ENCODE data around the gene TDP2. TPM values are rescaled to one million over a fixed set of nuclear protein-coding genes. Genes with fewer than 3 reads are reported as not detected.

The TDP2 gene
- total and polyA plus RNA-seq, 2 donors from 2014 or later, result 33.0 to 82.9 TPM

- intact Hi-C loops (cut with DNase I), result no loop called here
- no peak for TF ChIP-seq CTCF (IDR thresholded peaks at IDR 0.05; ENCODE audit: borderline replicate concordance, extremely low read depth, insufficient read depth)
- Histone ChIP-seq H3K36me3 (ENCODE audit: control insufficient read depth in 2 of 3, insufficient read depth in 3 of 3, low read length in 3 of 3) (peaks cover 0 to 8% (median 6%) of the 10 kb centered on the region in 3 donors), H3K4me3 (ENCODE audit: low read length in 3 of 3) (peak overlapping the region; percentile 83 to 100 (median 97)), H3K27me3 (ENCODE audit: control insufficient read depth, insufficient read depth, low read length) (no peaks in the 10 kb centered on the region), H3K9me3 (ENCODE audit: control insufficient read depth in 2 of 3, insufficient read depth in 1 of 3, low read length in 3 of 3) (peaks cover 0 to 3% (median 0%) of the 10 kb centered on the region in 3 donors), H3K9ac (ENCODE audit: low read length in 3 of 3) (peak overlapping the region; percentile 61 to 98 (median 96)), H3K4me1 (ENCODE audit: control insufficient read depth in 2 of 3, insufficient read depth in 2 of 3, low read depth in 1 of 3, low read length in 3 of 3) (peaks cover 3 to 21% (median 15%) of the 10 kb centered on the region in 3 donors), H3K27ac (ENCODE audit: low read depth in 2 of 2, low read length in 2 of 2) (peak overlapping the region; percentile 86 to 95)
- peak in 2 of 5 donors; percentile 12 to 56 for DNase-seq
- no peak for FAIRE-seq
These were observed 692 bp upstream of the TDP2 start for GRCh38 chr6:24667378-24667803.

- peaks cover 0 to 3% (median 0%) of the 10 kb centered on the region in 3 donors for H3K9me3 ChIP-seq (ENCODE audit: control insufficient read depth in 2 of 3, insufficient read depth in 1 of 3, low read length in 3 of 3)
- peak in 2 of 5 donors; percentile 65 to 78 for DNase-seq
- FAIRE-seq, result no peak
- H3K4me1 ChIP-seq (ENCODE audit: control insufficient read depth in 2 of 3, insufficient read depth in 2 of 3, low read depth in 1 of 3, low read length in 3 of 3), result peaks cover 3 to 21% (median 15%) of the 10 kb centered on the region in 3 donors
- H3K9ac ChIP-seq (ENCODE audit: low read length in 3 of 3), result peak overlapping the region; percentile 92 to 96 (median 95)
- H3K27ac ChIP-seq (ENCODE audit: low read depth in 2 of 2, low read length in 2 of 2), result peak overlapping the region; percentile 85 to 95
- intact Hi-C loops (cut with DNase I), result no loop called here
- peaks cover 0 to 10% (median 8%) of the 10 kb centered on the region in 3 donors for H3K36me3 ChIP-seq (ENCODE audit: control insufficient read depth in 2 of 3, insufficient read depth in 3 of 3, low read length in 3 of 3)
- TF ChIP-seq CTCF (IDR thresholded peaks at IDR 0.05; ENCODE audit: borderline replicate concordance, extremely low read depth, insufficient read depth), result no peak
- H3K4me3 ChIP-seq (ENCODE audit: low read length in 3 of 3), result peak overlapping the region; percentile 99 to 100 (median 99)
- H3K27me3 ChIP-seq (ENCODE audit: control insufficient read depth, insufficient read depth, low read length), result no peaks in the 10 kb centered on the region
These were observed 530 bp downstream of the TDP2 start for GRCh38 chr6:24666097-24666640.

GRCh38 chr6:24664046-24664987 is 2.4 kb downstream of the TDP2 start:
- Histone ChIP-seq H3K36me3 (ENCODE audit: control insufficient read depth in 2 of 3, insufficient read depth in 3 of 3, low read length in 3 of 3) (peaks cover 0 to 10% (median 8%) of the 10 kb centered on the region in 3 donors), H3K27ac (ENCODE audit: low read depth in 2 of 2, low read length in 2 of 2) (peak overlapping the region; percentile 30 to 32), H3K4me1 (ENCODE audit: control insufficient read depth in 2 of 3, insufficient read depth in 2 of 3, low read depth in 1 of 3, low read length in 3 of 3) (peaks cover 3 to 21% (median 15%) of the 10 kb centered on the region in 3 donors), H3K4me3 (ENCODE audit: low read length in 3 of 3) (peak overlapping the region in 2 of 3 donors; percentile 99 to 100), H3K9ac (ENCODE audit: low read length in 3 of 3) (peak overlapping the region in 1 of 3 donors; percentile 96), H3K9me3 (ENCODE audit: control insufficient read depth in 2 of 3, insufficient read depth in 1 of 3, low read length in 3 of 3) (no peaks in the 10 kb centered on the region), H3K27me3 (ENCODE audit: control insufficient read depth, insufficient read depth, low read length) (no peaks in the 10 kb centered on the region)
- intact Hi-C loops (cut with DNase I), result no loop called here
- TF ChIP-seq CTCF (IDR thresholded peaks at IDR 0.05; ENCODE audit: borderline replicate concordance, extremely low read depth, insufficient read depth), result no peak
- DNase-seq, result peak in 1 of 5 donors; percentile 21
- no peak for FAIRE-seq

Data from kidney (tissue), 14 donors.